ENCODE results near the gene IQCE.

DNA sequence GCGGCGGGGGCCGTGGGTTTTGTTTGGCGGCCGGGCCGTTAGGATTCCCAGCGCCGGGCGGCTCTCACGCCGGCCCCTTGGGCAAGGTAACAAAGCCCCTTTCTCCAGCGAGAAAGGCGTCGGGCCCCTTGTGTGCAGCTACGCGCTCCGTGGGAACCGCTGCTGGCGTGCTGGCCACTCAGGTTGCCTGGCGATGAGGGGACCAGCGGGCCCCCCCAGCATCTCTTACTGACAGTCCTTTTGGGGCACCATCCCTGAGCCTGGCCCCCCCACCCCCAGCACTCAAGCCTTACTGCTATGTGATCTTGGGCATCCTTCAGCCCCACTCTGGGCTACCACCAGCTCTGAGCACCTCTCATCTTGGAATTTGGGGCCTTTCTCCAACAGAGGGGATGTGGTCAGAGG lies 37.4 kb upstream of the IQCE start:
- TF ChIP-seq EZH2 (IDR thresholded peaks at IDR 0.05; ENCODE audit: insufficient read depth, poor library complexity, severe bottlenecking), result no peak
- no peak for TF ChIP-seq EZH2phosphoT487 (IDR thresholded peaks at IDR 0.05; ENCODE audit: insufficient read depth, low read depth)

All from GM23248 (cell line).